ENCODE results near the gene ASTL.

DNA sequence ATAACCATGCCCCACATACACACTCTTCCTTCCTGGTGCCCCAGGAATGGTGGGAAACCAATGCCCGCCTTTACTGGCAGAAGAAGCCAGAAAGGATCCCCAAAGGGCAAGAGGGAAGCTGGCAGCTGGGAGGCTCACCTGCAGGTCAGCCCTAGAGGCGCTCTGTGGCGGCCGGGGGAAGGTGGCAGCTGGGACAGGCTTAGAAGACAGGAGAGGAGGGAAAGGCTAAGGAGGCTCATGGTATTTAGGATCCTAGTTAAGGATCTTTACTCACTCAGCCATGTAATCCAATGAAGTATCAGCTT, 45.8 kb downstream of the ASTL start:
- TF ChIP-seq, protein P1, sequence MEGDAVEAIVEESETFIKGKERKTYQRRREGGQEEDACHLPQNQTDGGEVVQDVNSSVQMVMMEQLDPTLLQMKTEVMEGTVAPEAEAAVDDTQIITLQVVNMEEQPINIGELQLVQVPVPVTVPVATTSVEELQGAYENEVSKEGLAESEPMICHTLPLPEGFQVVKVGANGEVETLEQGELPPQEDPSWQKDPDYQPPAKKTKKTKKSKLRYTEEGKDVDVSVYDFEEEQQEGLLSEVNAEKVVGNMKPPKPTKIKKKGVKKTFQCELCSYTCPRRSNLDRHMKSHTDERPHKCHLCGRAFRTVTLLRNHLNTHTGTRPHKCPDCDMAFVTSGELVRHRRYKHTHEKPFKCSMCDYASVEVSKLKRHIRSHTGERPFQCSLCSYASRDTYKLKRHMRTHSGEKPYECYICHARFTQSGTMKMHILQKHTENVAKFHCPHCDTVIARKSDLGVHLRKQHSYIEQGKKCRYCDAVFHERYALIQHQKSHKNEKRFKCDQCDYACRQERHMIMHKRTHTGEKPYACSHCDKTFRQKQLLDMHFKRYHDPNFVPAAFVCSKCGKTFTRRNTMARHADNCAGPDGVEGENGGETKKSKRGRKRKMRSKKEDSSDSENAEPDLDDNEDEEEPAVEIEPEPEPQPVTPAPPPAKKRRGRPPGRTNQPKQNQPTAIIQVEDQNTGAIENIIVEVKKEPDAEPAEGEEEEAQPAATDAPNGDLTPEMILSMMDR (conservative IDR thresholded peaks at IDR 0.05): no peak
- no peak for TF ChIP-seq ZFX (IDR thresholded peaks at IDR 0.05)
